Measurements from ENCODE around the gene KYNU.

DNA sequence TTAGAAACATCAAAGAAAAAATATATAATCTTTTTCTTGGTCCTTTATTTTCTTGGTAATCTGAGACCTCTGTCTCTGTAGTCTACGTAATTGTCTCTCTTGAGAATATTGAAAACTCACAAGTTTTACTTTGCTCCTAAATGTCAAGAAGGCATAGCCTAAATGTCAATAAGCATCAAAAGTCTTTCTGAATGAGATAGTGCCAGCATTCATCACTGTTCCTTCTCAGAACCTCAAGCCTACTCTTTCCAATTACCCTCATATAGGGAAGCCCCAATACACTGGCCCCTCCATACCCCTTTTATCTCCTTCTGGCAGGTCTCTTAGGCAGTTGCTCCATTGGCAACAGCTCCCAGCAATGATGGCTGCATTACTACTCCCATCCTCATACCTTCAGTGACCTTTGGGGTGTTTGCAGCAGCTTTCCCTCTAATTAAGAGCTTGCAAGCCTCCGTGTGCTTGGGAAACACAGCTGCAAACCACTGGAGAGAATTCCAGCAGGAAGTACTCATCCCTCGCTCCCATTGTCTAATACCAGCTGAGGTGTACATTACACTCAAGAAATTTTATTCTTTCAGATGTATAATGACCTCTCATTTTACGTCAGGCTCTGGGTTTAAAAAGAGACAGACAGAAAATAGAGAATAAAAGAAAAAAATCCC is 95.8 kb downstream of the KYNU start:
- TF ChIP-seq, protein P1, sequence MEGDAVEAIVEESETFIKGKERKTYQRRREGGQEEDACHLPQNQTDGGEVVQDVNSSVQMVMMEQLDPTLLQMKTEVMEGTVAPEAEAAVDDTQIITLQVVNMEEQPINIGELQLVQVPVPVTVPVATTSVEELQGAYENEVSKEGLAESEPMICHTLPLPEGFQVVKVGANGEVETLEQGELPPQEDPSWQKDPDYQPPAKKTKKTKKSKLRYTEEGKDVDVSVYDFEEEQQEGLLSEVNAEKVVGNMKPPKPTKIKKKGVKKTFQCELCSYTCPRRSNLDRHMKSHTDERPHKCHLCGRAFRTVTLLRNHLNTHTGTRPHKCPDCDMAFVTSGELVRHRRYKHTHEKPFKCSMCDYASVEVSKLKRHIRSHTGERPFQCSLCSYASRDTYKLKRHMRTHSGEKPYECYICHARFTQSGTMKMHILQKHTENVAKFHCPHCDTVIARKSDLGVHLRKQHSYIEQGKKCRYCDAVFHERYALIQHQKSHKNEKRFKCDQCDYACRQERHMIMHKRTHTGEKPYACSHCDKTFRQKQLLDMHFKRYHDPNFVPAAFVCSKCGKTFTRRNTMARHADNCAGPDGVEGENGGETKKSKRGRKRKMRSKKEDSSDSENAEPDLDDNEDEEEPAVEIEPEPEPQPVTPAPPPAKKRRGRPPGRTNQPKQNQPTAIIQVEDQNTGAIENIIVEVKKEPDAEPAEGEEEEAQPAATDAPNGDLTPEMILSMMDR (IDR thresholded peaks at IDR 0.05) = no peak
- TF ChIP-seq POLR2A (IDR thresholded peaks at IDR 0.05) = no peak
